GM13976 (cell line): ENCODE results near the gene VEGFB.

ENCODE experiments used
- DNase-seq: peaks from one replicate; pipeline ENCODE4 v3.0.0; 2012; ENCODE audit warnings: low spot score
- CTCF ChIP-seq: IDR thresholded peaks from 2 replicates; pipeline ENCODE4 v1.5.1; 2012; ENCODE audit warnings: borderline replicate concordance, mild to moderate bottlenecking; ENCODE audit not compliant: insufficient read depth; ENCODE audit errors: extremely low read depth, missing control alignments, control extremely low read depth
- in situ Hi-C: fragments of 300-500 bp; cut with MboI; formaldehyde crosslinking; loops from one replicate; pipeline ENCODE4 v1.12.0; 2022; ENCODE audit warnings: low sequenced_read_pairs, mixed read lengths, inconsistent platforms; ENCODE audit not compliant: unreplicated experiment

The VEGFB gene

GRCh38 chr11:64222651-64223000, 11.8 kb upstream of the VEGFB start:
- TF ChIP-seq CTCF = no peak

GRCh38 chr11:64223001-64223651, 11.3 kb upstream of the VEGFB start:
- in situ Hi-C loops = no loop called here
- TF ChIP-seq CTCF = no peak
- no peak for DNase-seq

More at GRCh38 chr11:64222651-64223000, 11.8 kb upstream of the VEGFB start:
- no peak for DNase-seq
- in situ Hi-C loops = no loop called here

- no peak for DNase-seq
- no peak for TF ChIP-seq CTCF
- in situ Hi-C loops = no loop called here
Observed at GRCh38 chr11:64224151-64224890, 10.1 kb upstream of the VEGFB start.

- no peak for DNase-seq
- in situ Hi-C loops = no loop called here
- TF ChIP-seq CTCF = no peak
Observed at GRCh38 chr11:64224891-64225607, 9.3 kb upstream of the VEGFB start.

- in situ Hi-C loops = no loop called here
- TF ChIP-seq CTCF = no peak
- DNase-seq = peak; percentile 96
Observed at GRCh38 chr11:64225608-64226506, 8.5 kb upstream of the VEGFB start, which contains the start of the genes NUDT22 and TRPT1. TSS of gene NUDT22 (plus strand) at chr11:64226274. CDS start at chr11:64226653, 379 bp downstream. TSS of gene TRPT1 (minus strand) at chr11:64226186. CDS start at chr11:64225860, 326 bp downstream.
